ENCODE data around the gene LARP1. TPM values are rescaled to one million over a fixed set of nuclear protein-coding genes. Genes with fewer than 3 reads are reported as not detected.
"Not testable (repeated sequence)": the region's sequence is repeated elsewhere in the genome, so short reads cannot be mapped to it uniquely, and the experiment has no call there.

LARP1 gene
- total RNA-seq, 4 donors from 2014 or later: 79.7 to 128 (median 101) TPM

DNA sequence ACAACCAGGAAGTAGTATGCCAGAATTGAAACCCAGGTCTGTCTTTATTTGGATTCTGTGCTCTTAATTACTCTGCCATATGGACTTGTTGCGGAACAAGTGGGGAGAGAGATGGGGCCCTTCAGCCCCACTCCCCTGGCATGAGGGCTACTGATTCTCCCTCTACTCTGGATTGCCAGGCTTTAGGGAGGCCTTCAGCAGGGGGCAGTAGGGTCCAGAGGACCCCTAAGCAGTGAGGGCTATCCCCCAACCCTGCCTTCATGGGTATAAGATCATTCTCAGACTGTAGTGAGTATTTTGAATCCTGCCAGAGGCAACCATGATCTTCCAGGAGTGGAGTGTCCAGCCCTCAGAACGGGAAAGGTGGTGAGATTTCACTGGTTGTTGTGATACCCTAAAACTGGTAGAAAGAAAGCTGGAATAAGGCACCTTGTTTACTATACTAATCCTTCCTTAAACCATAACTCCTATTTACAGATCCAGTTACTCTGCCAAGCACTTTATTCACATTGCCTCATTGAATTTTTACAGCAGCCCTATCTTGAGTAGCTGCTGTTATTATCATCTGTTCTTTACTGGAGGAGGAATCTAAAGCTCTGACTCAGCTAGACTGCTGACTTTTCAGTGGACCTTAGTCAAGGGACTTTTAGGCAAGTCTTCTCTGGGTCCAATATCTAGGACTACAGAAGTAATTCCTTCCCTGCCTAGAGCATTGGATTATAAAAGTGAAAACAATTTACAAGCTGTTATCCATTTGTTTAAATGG lies 31.3 kb upstream of the LARP1 start:
- Histone ChIP-seq H3K27me3 (no peaks in the 10 kb centered on the region), H3K4me1 (no peaks in the 10 kb centered on the region), H3K9me3 (no peaks in the 10 kb centered on the region), H3K4me3 (no peak overlapping the region), H3K36me3 (no peaks in the 10 kb centered on the region), H3K27ac (replicated peaks in 1 of 4) (no peak overlapping the region)
- intact Hi-C loops (cut with DNase I): no loop called here
- no peak for TF ChIP-seq EP300 (IDR thresholded peaks at IDR 0.05)
- TF ChIP-seq, protein P1, sequence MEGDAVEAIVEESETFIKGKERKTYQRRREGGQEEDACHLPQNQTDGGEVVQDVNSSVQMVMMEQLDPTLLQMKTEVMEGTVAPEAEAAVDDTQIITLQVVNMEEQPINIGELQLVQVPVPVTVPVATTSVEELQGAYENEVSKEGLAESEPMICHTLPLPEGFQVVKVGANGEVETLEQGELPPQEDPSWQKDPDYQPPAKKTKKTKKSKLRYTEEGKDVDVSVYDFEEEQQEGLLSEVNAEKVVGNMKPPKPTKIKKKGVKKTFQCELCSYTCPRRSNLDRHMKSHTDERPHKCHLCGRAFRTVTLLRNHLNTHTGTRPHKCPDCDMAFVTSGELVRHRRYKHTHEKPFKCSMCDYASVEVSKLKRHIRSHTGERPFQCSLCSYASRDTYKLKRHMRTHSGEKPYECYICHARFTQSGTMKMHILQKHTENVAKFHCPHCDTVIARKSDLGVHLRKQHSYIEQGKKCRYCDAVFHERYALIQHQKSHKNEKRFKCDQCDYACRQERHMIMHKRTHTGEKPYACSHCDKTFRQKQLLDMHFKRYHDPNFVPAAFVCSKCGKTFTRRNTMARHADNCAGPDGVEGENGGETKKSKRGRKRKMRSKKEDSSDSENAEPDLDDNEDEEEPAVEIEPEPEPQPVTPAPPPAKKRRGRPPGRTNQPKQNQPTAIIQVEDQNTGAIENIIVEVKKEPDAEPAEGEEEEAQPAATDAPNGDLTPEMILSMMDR (IDR thresholded peaks at IDR 0.05): no peak
- no peak for TF ChIP-seq POLR2AphosphoS5 (IDR thresholded peaks at IDR 0.05)
- no peak for TF ChIP-seq POLR2A (IDR thresholded peaks at IDR 0.05; ENCODE audit: low read depth)
- no peak for DNase-seq (ENCODE audit: extremely low spot score)
- 90% methylated on average over 2 of the region's 2 CpGs for WGBS

DNA sequence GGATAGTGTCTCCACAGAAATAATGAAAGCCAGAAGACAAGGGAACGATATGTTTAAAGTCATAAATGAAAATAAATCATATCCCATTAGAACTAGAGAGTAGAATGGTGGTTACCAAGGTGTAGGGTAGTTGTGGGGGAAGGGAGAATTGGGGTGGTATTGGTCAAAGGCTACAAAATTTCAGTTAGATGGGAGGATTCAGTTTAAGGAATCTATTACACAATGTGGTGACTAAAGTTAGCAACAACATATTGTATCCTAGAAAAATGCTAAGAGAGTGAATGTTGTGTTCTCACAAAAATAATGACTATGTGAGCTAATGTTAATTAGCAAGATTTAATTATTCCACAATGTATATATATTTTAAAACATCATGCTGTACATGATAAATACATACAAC lies 27.8 kb upstream of the LARP1 start:
- no peak overlapping the region for H3K27ac ChIP-seq (replicated peaks in 1 of 4)
- 78% methylated on average over 1 of the region's 1 CpG for WGBS
- H3K27me3 ChIP-seq: no peaks in the 10 kb centered on the region
- H3K4me3 ChIP-seq: no peak overlapping the region
- no peaks in the 10 kb centered on the region for H3K36me3 ChIP-seq
- H3K4me1 ChIP-seq: no peaks in the 10 kb centered on the region
- intact Hi-C loops (cut with DNase I): no loop called here
- TF ChIP-seq EP300 (IDR thresholded peaks at IDR 0.05) (no peak), POLR2AphosphoS5 (IDR thresholded peaks at IDR 0.05) (no peak), POLR2A (IDR thresholded peaks at IDR 0.05; ENCODE audit: low read depth) (no peak)
- TF ChIP-seq, protein P1 (IDR thresholded peaks at IDR 0.05): no peak
- H3K9me3 ChIP-seq: no peaks in the 10 kb centered on the region
- no peak for DNase-seq (ENCODE audit: extremely low spot score)

DNA sequence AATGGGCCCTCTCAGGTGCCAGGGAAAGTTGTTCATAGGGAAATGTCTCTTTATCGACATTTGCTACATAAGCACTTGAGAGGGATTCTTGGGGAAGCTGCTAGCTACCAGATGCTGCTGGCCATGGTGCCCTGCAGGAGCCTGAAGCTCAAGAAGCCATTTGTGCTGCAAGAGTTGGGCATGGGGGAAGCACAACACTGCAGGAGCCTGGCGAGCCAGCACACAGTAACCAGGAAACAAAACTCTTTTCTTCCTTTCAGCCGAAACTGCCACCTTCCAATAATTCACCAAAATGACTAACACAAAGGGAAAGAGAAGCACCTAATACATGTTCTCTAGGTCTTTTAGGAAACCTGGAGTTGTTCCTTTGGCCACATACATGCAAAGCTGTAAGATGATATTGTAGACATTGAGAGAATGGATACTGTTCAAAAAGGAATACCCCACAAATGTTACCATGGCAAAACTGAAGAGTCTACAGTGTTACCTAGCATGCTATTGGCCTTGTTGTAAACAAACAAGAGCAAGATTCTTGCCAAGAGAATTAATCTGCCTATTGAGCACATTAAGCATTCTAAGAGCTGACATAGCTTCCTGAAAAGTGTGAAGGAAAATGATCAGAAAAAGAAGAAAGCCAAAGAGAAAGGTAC lies 26.1 kb upstream of the LARP1 start:
- H3K27me3 ChIP-seq: no peaks in the 10 kb centered on the region
- TF ChIP-seq, protein P1 (IDR thresholded peaks at IDR 0.05): no peak
- TF ChIP-seq POLR2AphosphoS5 (IDR thresholded peaks at IDR 0.05) (no peak), POLR2A (IDR thresholded peaks at IDR 0.05; ENCODE audit: low read depth) (no peak)
- no peaks in the 10 kb centered on the region for H3K36me3 ChIP-seq
- no peak for DNase-seq (ENCODE audit: extremely low spot score)
- 90% methylated on average over 3 of the region's 3 CpGs for WGBS
- H3K4me3 ChIP-seq: no peak overlapping the region
- no peak overlapping the region for H3K27ac ChIP-seq (replicated peaks in 1 of 4)
- no peaks in the 10 kb centered on the region for H3K4me1 ChIP-seq
- intact Hi-C loops (cut with DNase I): no loop called here
- no peaks in the 10 kb centered on the region for H3K9me3 ChIP-seq

DNA sequence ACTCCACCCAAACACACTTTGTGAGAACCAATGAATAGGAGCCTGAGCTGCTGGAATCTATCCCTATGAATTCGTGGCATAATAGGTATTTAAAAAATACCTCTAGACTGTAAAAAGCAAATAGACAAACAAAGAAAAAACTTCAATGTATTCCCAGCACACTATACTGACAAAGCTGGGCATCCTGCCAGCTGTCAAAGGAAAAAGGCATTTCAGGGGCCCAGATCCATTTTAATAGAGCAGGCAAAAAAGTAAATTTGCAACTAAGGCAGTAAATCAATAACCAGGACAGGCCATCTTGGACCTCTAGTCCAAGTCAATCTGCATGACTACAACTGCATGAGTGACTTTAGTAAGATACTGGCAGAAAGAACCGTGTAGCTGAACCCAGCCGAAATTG lies 25.6 kb upstream of the LARP1 start:
- WGBS: 97% methylated on average over 3 of the region's 3 CpGs
- H3K36me3 ChIP-seq: no peaks in the 10 kb centered on the region
- H3K27ac ChIP-seq (replicated peaks in 1 of 4): no peak overlapping the region
- TF ChIP-seq, protein P1 (IDR thresholded peaks at IDR 0.05): no peak
- TF ChIP-seq POLR2AphosphoS5 (IDR thresholded peaks at IDR 0.05) (no peak), EP300 (IDR thresholded peaks at IDR 0.05) (no peak), POLR2A (IDR thresholded peaks at IDR 0.05; ENCODE audit: low read depth) (no peak)
- H3K9me3 ChIP-seq: no peaks in the 10 kb centered on the region
- intact Hi-C loops (cut with DNase I): no loop called here
- no peak for DNase-seq (ENCODE audit: extremely low spot score)
- no peaks in the 10 kb centered on the region for H3K27me3 ChIP-seq
- H3K4me1 ChIP-seq: no peaks in the 10 kb centered on the region
- no peak overlapping the region for H3K4me3 ChIP-seq

DNA sequence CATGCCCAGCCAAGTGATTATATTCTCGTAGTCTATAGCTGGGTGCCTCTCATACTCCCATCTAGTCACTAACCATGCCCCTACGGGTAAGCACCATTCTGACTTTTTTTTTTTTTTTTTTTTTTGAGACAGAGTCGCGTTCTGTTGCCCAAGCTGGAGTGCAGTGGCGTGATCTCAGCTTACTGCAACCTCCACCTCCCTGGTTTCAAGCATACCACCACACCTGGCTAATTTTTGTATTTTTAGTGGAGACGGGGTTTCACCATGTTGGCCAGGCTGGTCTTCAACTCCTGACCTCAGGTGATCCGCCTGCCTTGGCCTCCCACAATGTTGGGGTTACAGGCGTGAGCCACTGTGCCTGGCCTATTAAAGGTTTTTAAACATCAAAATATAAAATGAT lies 24.4 kb upstream of the LARP1 start:
- WGBS: 91% methylated on average over 8 of the region's 8 CpGs
- intact Hi-C loops (cut with DNase I): not testable (repeated sequence)

More for the DNA sequence above, 24.4 kb upstream of the LARP1 start:
- H3K27me3 ChIP-seq; H3K4me3 ChIP-seq; H3K9me3 ChIP-seq; H3K36me3 ChIP-seq; DNase-seq (ENCODE audit: extremely low spot score); H3K27ac ChIP-seq (replicated peaks in 1 of 4); H3K4me1 ChIP-seq: not testable (repeated sequence)

All from esophagus muscularis mucosa (tissue), 4 donors.